Neural cell (in vitro differentiated cells): ENCODE results near the gene TRERF1. TPM values are rescaled to one million over a fixed set of nuclear protein-coding genes. Genes with fewer than 3 reads are reported as not detected.

ENCODE experiments used
- H2AFZ ChIP-seq: fragments of 200-600, 300-800 bp; sonication (generic), shearing (Covaris generic); 2 replicates; pipeline ENCODE4 v1.6.0; 2014; ENCODE audit warnings: low read depth, mild to moderate bottlenecking, antibody characterized with exemption, low read length, moderate library complexity
- H3F3A ChIP-seq: fragments of 200-600 bp; shearing (Covaris generic); 2 replicates; pipeline ENCODE4 v1.6.1; 2016; ENCODE audit warnings: mild to moderate bottlenecking, moderate library complexity, mixed read lengths, antibody characterized with exemption, low read length; ENCODE audit not compliant: insufficient read depth, poor library complexity, severe bottlenecking
- H3K27ac ChIP-seq: fragments of 200-600, 300-800 bp; sonication (generic), shearing (Covaris generic); 2 replicates; pipeline ENCODE4 v1.5.1; 2014; ENCODE audit warnings: mild to moderate bottlenecking, low read length, moderate library complexity
- H3K27me3 ChIP-seq: fragments of 300-800, 200-600 bp; sonication (generic), shearing (Covaris generic); 2 replicates; pipeline ENCODE4 v1.6.0; 2014; ENCODE audit warnings: mild to moderate bottlenecking, low read depth, low read length, moderate library complexity; ENCODE audit not compliant: insufficient read depth
- H3K36me3 ChIP-seq: fragments of 300-800, 200-600 bp; sonication (generic), shearing (Covaris generic); 2 replicates; pipeline ENCODE4 v1.5.1; 2014; ENCODE audit warnings: mild to moderate bottlenecking, antibody characterized with exemption, low read length, moderate library complexity; ENCODE audit not compliant: insufficient read depth
- H3K4me2 ChIP-seq: fragments of 300-800, 200-600 bp; sonication (generic), shearing (Covaris generic); 2 replicates; pipeline ENCODE4 v1.6.0; 2014; ENCODE audit warnings: mild to moderate bottlenecking, low read length
- H3K4me3 ChIP-seq: fragments of 300-800, 200-600 bp; sonication (generic), shearing (Covaris generic); 2 replicates; pipeline ENCODE4 v1.5.1; 2014; ENCODE audit warnings: mild to moderate bottlenecking, low read length, moderate library complexity
- H3K79me2 ChIP-seq: fragments of 200-600 bp; shearing (Covaris generic); replicated peaks from 2 replicates; pipeline ENCODE4 v1.6.0; 2014; ENCODE audit warnings: mild to moderate bottlenecking, low read length, moderate library complexity; ENCODE audit not compliant: insufficient read depth
- H3K9ac ChIP-seq: fragments of 300-800, 200-600 bp; sonication (generic), shearing (Covaris generic); 2 replicates; pipeline ENCODE4 v1.6.1; 2016; ENCODE audit warnings: mild to moderate bottlenecking, low read length, mixed read lengths
- H3K9me2 ChIP-seq: fragments of 200-600 bp; shearing (Covaris generic); 2 replicates; pipeline ENCODE4 v1.6.1; 2016; ENCODE audit warnings: mild to moderate bottlenecking, low read length, mixed read lengths; ENCODE audit not compliant: insufficient read depth
- H3K9me3 ChIP-seq: fragments of 200-600, 300-800 bp; sonication (generic), shearing (Covaris generic); 2 replicates; pipeline ENCODE4 v1.6.1; 2016; ENCODE audit warnings: mild to moderate bottlenecking, mixed run types, low read length, moderate library complexity, mixed read lengths
- H4K20me1 ChIP-seq: fragments of 200-600 bp; shearing (Covaris generic); 2 replicates; pipeline ENCODE4 v1.6.1; 2016; ENCODE audit warnings: mild to moderate bottlenecking, mixed run types; ENCODE audit not compliant: insufficient read depth
- EP300 ChIP-seq: fragments of 450-650 bp; conservative IDR thresholded peaks from 2 replicates; pipeline ENCODE4 v1.6.1; 2014; ENCODE audit warnings: antibody characterized with exemption, mild to moderate bottlenecking, moderate library complexity; ENCODE audit not compliant: poor library complexity, severe bottlenecking
- EZH2 ChIP-seq: fragments of 200-600, 300-800 bp; shearing (Covaris generic), sonication (generic); IDR thresholded peaks from 2 replicates; pipeline ENCODE4 v1.6.1; 2014; ENCODE audit warnings: antibody characterized with exemption, low read length, borderline replicate concordance, mild to moderate bottlenecking; ENCODE audit not compliant: insufficient read depth, poor library complexity, severe bottlenecking
- MXI1 ChIP-seq: fragments of 450-650 bp; conservative IDR thresholded peaks from 2 replicates; pipeline ENCODE4 v1.6.1; 2014; ENCODE audit warnings: antibody characterized with exemption, mild to moderate bottlenecking; ENCODE audit not compliant: poor library complexity, severe bottlenecking
- POLR2AphosphoS5 ChIP-seq: IDR thresholded peaks from 2 replicates; pipeline ENCODE4 v1.6.1; 2012
- RAD21 ChIP-seq: fragments of 450-650 bp; conservative IDR thresholded peaks from 2 replicates; pipeline ENCODE4 v1.6.1; 2014; ENCODE audit warnings: antibody characterized with exemption, mild to moderate bottlenecking, moderate library complexity
- SMC3 ChIP-seq: fragments of 450-650 bp; conservative IDR thresholded peaks from 2 replicates; pipeline ENCODE4 v1.6.1; 2014; ENCODE audit warnings: antibody characterized with exemption, mild to moderate bottlenecking, moderate library complexity; ENCODE audit not compliant: poor library complexity
- TAF1 ChIP-seq: IDR thresholded peaks from 2 replicates; pipeline ENCODE4 v1.6.1; 2012; ENCODE audit warnings: low read depth
- polyA plus RNA-seq: library from polyadenylated mRNA; depleted of rRNA; stranded (reverse); fragments of >200 nt; gene quantifications from 2 replicates; pipeline ENCODE4 v1.2.3, GENCODE V29; 2014
- TF ChIP-seq, protein P1 (sequence below): fragments of 450-650 bp; IDR thresholded peaks from 2 replicates; pipeline ENCODE4 v1.5.1; 2014; ENCODE audit warnings: antibody characterized with exemption, mild to moderate bottlenecking, moderate library complexity; ENCODE audit not compliant: poor library complexity, severe bottlenecking
- TF ChIP-seq, protein P2 (sequence below): IDR thresholded peaks from 2 replicates; pipeline ENCODE4 v1.6.1; 2012; ENCODE audit warnings: borderline replicate concordance

TRERF1 gene
- polyA plus RNA-seq, 1 donor from 2014 or later, result 4.5 TPM

GRCh38 chr6:42336431-42336830, 115.3 kb downstream of the TRERF1 start:
- H3K79me2 ChIP-seq, result no peaks in the 10 kb centered on the region
- no peak for TF ChIP-seq MXI1

GRCh38 chr6:42335896-42336295, 115.8 kb downstream of the TRERF1 start:
- no peak overlapping the region for H3K4me3 ChIP-seq
- no peak overlapping the region for H3K4me2 ChIP-seq
- no peaks in the 10 kb centered on the region for H3K9me3 ChIP-seq
- no peaks in the 10 kb centered on the region for H4K20me1 ChIP-seq
- H3K9me2 ChIP-seq, result no peaks in the 10 kb centered on the region
- no peak overlapping the region for H2AFZ ChIP-seq
- no peaks in the 10 kb centered on the region for H3K27me3 ChIP-seq
- no peaks in the 10 kb centered on the region for H3K36me3 ChIP-seq
- no peak for TF ChIP-seq MXI1
- no peak for TF ChIP-seq RAD21
- no peak for TF ChIP-seq POLR2AphosphoS5
- TF ChIP-seq EP300, result no peak
- no peak for TF ChIP-seq EZH2
- TF ChIP-seq SMC3, result no peak
- no peak for TF ChIP-seq TAF1
- H3F3A ChIP-seq, result no peaks in the 10 kb centered on the region
- no peaks in the 10 kb centered on the region for H3K79me2 ChIP-seq
- H3K27ac ChIP-seq, result no peak overlapping the region
- H3K9ac ChIP-seq, result no peak overlapping the region

More at GRCh38 chr6:42336431-42336830, 115.3 kb downstream of the TRERF1 start:
- Histone ChIP-seq H3K9ac (no peak overlapping the region), H4K20me1 (no peaks in the 10 kb centered on the region), H3K9me3 (no peaks in the 10 kb centered on the region), H3F3A (no peaks in the 10 kb centered on the region), H3K4me2 (no peak overlapping the region), H3K27ac (no peak overlapping the region), H3K4me3 (no peak overlapping the region), H3K27me3 (no peaks in the 10 kb centered on the region), H3K36me3 (no peaks in the 10 kb centered on the region), H2AFZ (no peak overlapping the region), H3K9me2 (no peaks in the 10 kb centered on the region)

DNA sequence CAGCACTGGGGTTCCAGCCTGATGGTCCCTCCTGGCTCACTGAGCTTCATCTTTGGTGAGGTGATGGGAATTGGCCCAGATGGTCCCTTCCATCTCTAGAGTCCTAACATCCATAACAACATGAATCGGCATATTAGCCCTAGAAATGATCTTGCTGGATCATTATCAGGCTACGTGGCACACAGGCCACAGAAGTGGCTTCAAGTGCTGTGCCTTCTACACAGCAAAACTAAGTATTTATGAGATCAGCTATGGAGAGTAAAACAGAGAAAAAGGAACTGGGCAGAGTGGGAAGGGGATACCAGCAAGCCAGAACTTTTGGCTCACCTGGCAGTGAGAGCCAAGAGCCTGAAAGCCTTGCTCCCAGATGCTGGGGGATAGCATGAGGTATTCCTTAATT, 116.9 kb downstream of the TRERF1 start:
- Histone ChIP-seq H2AFZ (no peak overlapping the region), H3K36me3 (no peaks in the 10 kb centered on the region), H3F3A (no peaks in the 10 kb centered on the region), H3K9ac (no peak overlapping the region), H3K9me2 (no peaks in the 10 kb centered on the region), H3K4me3 (no peak overlapping the region), H3K4me2 (no peak overlapping the region), H3K79me2 (no peaks in the 10 kb centered on the region), H3K9me3 (no peaks in the 10 kb centered on the region), H4K20me1 (no peaks in the 10 kb centered on the region), H3K27ac (no peak overlapping the region), H3K27me3 (no peaks in the 10 kb centered on the region)
- TF ChIP-seq SMC3 (no peak), TAF1 (no peak), MXI1 (no peak), EP300 (no peak), RAD21 (no peak), POLR2AphosphoS5 (no peak), EZH2 (no peak)
- TF ChIP-seq, protein P1, sequence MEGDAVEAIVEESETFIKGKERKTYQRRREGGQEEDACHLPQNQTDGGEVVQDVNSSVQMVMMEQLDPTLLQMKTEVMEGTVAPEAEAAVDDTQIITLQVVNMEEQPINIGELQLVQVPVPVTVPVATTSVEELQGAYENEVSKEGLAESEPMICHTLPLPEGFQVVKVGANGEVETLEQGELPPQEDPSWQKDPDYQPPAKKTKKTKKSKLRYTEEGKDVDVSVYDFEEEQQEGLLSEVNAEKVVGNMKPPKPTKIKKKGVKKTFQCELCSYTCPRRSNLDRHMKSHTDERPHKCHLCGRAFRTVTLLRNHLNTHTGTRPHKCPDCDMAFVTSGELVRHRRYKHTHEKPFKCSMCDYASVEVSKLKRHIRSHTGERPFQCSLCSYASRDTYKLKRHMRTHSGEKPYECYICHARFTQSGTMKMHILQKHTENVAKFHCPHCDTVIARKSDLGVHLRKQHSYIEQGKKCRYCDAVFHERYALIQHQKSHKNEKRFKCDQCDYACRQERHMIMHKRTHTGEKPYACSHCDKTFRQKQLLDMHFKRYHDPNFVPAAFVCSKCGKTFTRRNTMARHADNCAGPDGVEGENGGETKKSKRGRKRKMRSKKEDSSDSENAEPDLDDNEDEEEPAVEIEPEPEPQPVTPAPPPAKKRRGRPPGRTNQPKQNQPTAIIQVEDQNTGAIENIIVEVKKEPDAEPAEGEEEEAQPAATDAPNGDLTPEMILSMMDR, result no peak
- TF ChIP-seq, protein P2, sequence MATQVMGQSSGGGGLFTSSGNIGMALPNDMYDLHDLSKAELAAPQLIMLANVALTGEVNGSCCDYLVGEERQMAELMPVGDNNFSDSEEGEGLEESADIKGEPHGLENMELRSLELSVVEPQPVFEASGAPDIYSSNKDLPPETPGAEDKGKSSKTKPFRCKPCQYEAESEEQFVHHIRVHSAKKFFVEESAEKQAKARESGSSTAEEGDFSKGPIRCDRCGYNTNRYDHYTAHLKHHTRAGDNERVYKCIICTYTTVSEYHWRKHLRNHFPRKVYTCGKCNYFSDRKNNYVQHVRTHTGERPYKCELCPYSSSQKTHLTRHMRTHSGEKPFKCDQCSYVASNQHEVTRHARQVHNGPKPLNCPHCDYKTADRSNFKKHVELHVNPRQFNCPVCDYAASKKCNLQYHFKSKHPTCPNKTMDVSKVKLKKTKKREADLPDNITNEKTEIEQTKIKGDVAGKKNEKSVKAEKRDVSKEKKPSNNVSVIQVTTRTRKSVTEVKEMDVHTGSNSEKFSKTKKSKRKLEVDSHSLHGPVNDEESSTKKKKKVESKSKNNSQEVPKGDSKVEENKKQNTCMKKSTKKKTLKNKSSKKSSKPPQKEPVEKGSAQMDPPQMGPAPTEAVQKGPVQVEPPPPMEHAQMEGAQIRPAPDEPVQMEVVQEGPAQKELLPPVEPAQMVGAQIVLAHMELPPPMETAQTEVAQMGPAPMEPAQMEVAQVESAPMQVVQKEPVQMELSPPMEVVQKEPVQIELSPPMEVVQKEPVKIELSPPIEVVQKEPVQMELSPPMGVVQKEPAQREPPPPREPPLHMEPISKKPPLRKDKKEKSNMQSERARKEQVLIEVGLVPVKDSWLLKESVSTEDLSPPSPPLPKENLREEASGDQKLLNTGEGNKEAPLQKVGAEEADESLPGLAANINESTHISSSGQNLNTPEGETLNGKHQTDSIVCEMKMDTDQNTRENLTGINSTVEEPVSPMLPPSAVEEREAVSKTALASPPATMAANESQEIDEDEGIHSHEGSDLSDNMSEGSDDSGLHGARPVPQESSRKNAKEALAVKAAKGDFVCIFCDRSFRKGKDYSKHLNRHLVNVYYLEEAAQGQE, result no peak
